Fibroblast of villous mesenchyme (primary cell): ENCODE measurements around the gene UGT8. TPM values are rescaled to one million over a fixed set of nuclear protein-coding genes. Genes with fewer than 3 reads are reported as not detected.

Experiments
- DNase-seq: peaks from one replicate; pipeline ENCODE4 v3.0.0-alpha.2; 2010; ENCODE audit warnings: low read depth
- H3K4me3 ChIP-seq: 2 replicates; pipeline ENCODE4 v1.5.1; 2011; ENCODE audit warnings: low read depth, mild to moderate bottlenecking, low read length
- CTCF ChIP-seq: IDR thresholded peaks from 2 replicates; pipeline ENCODE4 v1.5.1; 2012; ENCODE audit warnings: low read depth, mild to moderate bottlenecking, low read length; ENCODE audit not compliant: insufficient read depth
- total RNA-seq: library from RNA; depleted of rRNA; stranded (reverse); fragments of >200 nt; gene quantifications from 2 replicates; pipeline ENCODE4 v1.2.3, GENCODE V29; 2012

The UGT8 gene
- total RNA-seq, 1 donor = 0.86 TPM

- no peak for TF ChIP-seq CTCF
- H3K4me3 ChIP-seq = no peak overlapping the region
- no peak for DNase-seq
Measured at GRCh38 chr4:114595921-114596320, 2.7 kb upstream of the UGT8 start.

GRCh38 chr4:114597410-114598115 lies 1.0 kb upstream of the UGT8 start:
- no peak overlapping the region for H3K4me3 ChIP-seq

GRCh38 chr4:114599231-114599902 lies 760 bp downstream of the UGT8 start:
- H3K4me3 ChIP-seq = peak overlapping the region; percentile 23
- TF ChIP-seq CTCF = no peak
- peak; percentile 4 for DNase-seq

More at GRCh38 chr4:114597410-114598115, 1.0 kb upstream of the UGT8 start:
- no peak for TF ChIP-seq CTCF
- no peak for DNase-seq

GRCh38 chr4:114599903-114600552 lies 1.4 kb downstream of the UGT8 start:
- no peak for DNase-seq
- H3K4me3 ChIP-seq = no peak overlapping the region
- no peak for TF ChIP-seq CTCF

GRCh38 chr4:114600672-114601071 lies 2.1 kb downstream of the UGT8 start:
- H3K4me3 ChIP-seq = no peak overlapping the region
- TF ChIP-seq CTCF = no peak
- no peak for DNase-seq

- no peak for TF ChIP-seq CTCF
- no peak overlapping the region for H3K4me3 ChIP-seq
- DNase-seq = no peak
Measured at GRCh38 chr4:114601304-114602052, 2.9 kb downstream of the UGT8 start.
